Natural killer cell (primary cell): Measurements from ENCODE around the gene SLC26A1. TPM values are rescaled to one million over a fixed set of nuclear protein-coding genes. Genes with fewer than 3 reads are reported as not detected.

ENCODE experiments used
- ATAC-seq, 3 donors: fragments of 150-1000 bp in 2 of 3; fragments of 200-7000 bp in 1 of 3; cut with Tn5 transposase; 1 replicate in 1 of 3; 2 replicates in 2 of 3; pipeline ENCODE4 v1.10.0; 2021; ENCODE audit warnings: mild to moderate bottlenecking in 2 of 3, moderate library complexity in 2 of 3
- DNase-seq, 2 donors: peaks; one replicate each; pipeline versions ENCODE4 v3.0.0 to v3.0.0-alpha.2; 2013 to 2021; ENCODE audit warnings: mixed read lengths in 1 of 2
- H3K27ac ChIP-seq: one replicate; pipeline ENCODE4 v1.5.1; 2013; ENCODE audit warnings: mild to moderate bottlenecking, low read length
- H3K27me3 ChIP-seq: one replicate; pipeline ENCODE4 v1.6.1; 2013; ENCODE audit warnings: low read length; ENCODE audit not compliant: control insufficient read depth, insufficient read depth
- H3K36me3 ChIP-seq: one replicate; pipeline ENCODE4 v1.6.1; 2013; ENCODE audit warnings: low read length; ENCODE audit not compliant: control insufficient read depth, insufficient read depth
- H3K4me1 ChIP-seq: one replicate; pipeline ENCODE4 v1.6.1; 2013; ENCODE audit warnings: low read length; ENCODE audit not compliant: control insufficient read depth, insufficient read depth
- H3K4me3 ChIP-seq: one replicate; pipeline ENCODE4 v1.5.1; 2013; ENCODE audit warnings: low read length
- H3K9me3 ChIP-seq: one replicate; pipeline ENCODE4 v1.6.1; 2013; ENCODE audit warnings: low read length; ENCODE audit not compliant: control insufficient read depth, insufficient read depth
- H3K27ac Mint-ChIP-seq, 2 donors: one replicate each; pipeline ENCODE4 v1.8.0; 2022; ENCODE audit warnings: mild to moderate bottlenecking in 2 of 2, mixed read lengths in 2 of 2, moderate library complexity in 1 of 2
- H3K27me3 Mint-ChIP-seq, 2 donors: one replicate each; pipeline ENCODE4 v1.8.0; 2022; ENCODE audit warnings: low read depth in 2 of 2, mixed read lengths in 2 of 2
- H3K36me3 Mint-ChIP-seq: one replicate; pipeline ENCODE4 v1.8.0; 2022; ENCODE audit warnings: mixed read lengths
- H3K4me1 Mint-ChIP-seq, 2 donors: one replicate each; pipeline ENCODE4 v1.8.0; 2022; ENCODE audit warnings: mixed read lengths in 2 of 2
- H3K4me3 Mint-ChIP-seq: one replicate; pipeline ENCODE4 v1.8.0; 2022; ENCODE audit warnings: mild to moderate bottlenecking, moderate library complexity, mixed read lengths
- H3K9me3 Mint-ChIP-seq, 2 donors: one replicate each; pipeline ENCODE4 v1.8.0; 2022; ENCODE audit warnings: mixed read lengths in 2 of 2
- CTCF ChIP-seq: fragments of 200-600 bp; IDR thresholded peaks from one replicate; pipeline ENCODE4 v1.8.0; 2022; ENCODE audit warnings: antibody characterized with exemption
- WGBS: methylation state at CpG from one replicate; pipeline ENCODE4 v1.1.7; 2013; ENCODE audit warnings: missing lambda C conversion rate; ENCODE audit not compliant: insufficient coverage; 5-methylcytosine and 5-hydroxymethylcytosine counted together
- intact Hi-C: fragments of 100-400 bp; cut with micrococcal nuclease; formaldehyde crosslinking; loops from one replicate; pipeline ENCODE4 v1.14.2; 2022
- total RNA-seq, 4 donors: library from RNA; stranded (reverse); fragments of 120-200 nt in 1 of 4; gene quantifications; one replicate each; pipeline versions ENCODE4 v1.2.3 to v1.2.4, GENCODE V29; 2013 to 2022

The SLC26A1 gene
- total RNA-seq, 3 donors from 2014 or later (not counting 1 experiment from before 2014, with no cell fraction given): 0.19 to 0.80 (median 0.61) TPM

- H3K27me3 Mint-ChIP-seq: no peaks in the 10 kb centered on the region
Observed at GRCh38 chr4:990746-991367, 2.3 kb downstream of the SLC26A1 start.

GRCh38 chr4:989722-990471, 3.3 kb downstream of the SLC26A1 start:
- Histone ChIP-seq H3K4me1 (peaks cover 26% of the 10 kb centered on the region), H3K36me3 (peaks cover 5% of the 10 kb centered on the region), H3K27ac (no peak overlapping the region), H3K4me3 (no peak overlapping the region), H3K27me3 (no peaks in the 10 kb centered on the region), H3K9me3 (no peaks in the 10 kb centered on the region)
- Mint-ChIP-seq H3K4me3 (no peak overlapping the region), H3K4me1 (peaks cover 16 to 22% of the 10 kb centered on the region in 2 donors), H3K27me3 (no peaks in the 10 kb centered on the region), H3K36me3 (no peaks in the 10 kb centered on the region), H3K27ac (no peak overlapping the region), H3K9me3 (no peaks in the 10 kb centered on the region)
- ATAC-seq: no peak
- TF ChIP-seq CTCF: no peak
- 97% methylated on average over 58 of the region's 58 CpGs for WGBS
- no peak for DNase-seq
- intact Hi-C loops: no loop called here

More at GRCh38 chr4:990746-991367, 2.3 kb downstream of the SLC26A1 start:
- no peak for ATAC-seq
- DNase-seq: no peak
- intact Hi-C loops: no loop called here
- Histone ChIP-seq H3K4me1 (peaks cover 18% of the 10 kb centered on the region), H3K9me3 (no peaks in the 10 kb centered on the region), H3K4me3 (no peak overlapping the region), H3K27me3 (no peaks in the 10 kb centered on the region), H3K27ac (no peak overlapping the region), H3K36me3 (peaks cover 5% of the 10 kb centered on the region)
- no peaks in the 10 kb centered on the region for H3K36me3 Mint-ChIP-seq
- H3K27ac Mint-ChIP-seq: no peak overlapping the region
- no peak overlapping the region for H3K4me3 Mint-ChIP-seq
- no peak for TF ChIP-seq CTCF
- peaks cover 8 to 13% of the 10 kb centered on the region in 2 donors for H3K4me1 Mint-ChIP-seq
- no peaks in the 10 kb centered on the region for H3K9me3 Mint-ChIP-seq
- 96% methylated on average over 26 of the region's 26 CpGs for WGBS

- DNase-seq (no peak), ATAC-seq (no peak)
- Histone ChIP-seq H3K27me3 (no peaks in the 10 kb centered on the region), H3K9me3 (no peaks in the 10 kb centered on the region), H3K27ac (no peak overlapping the region), H3K4me1 (peaks cover 30% of the 10 kb centered on the region), H3K36me3 (peaks cover 5% of the 10 kb centered on the region), H3K4me3 (no peak overlapping the region)
- Mint-ChIP-seq H3K4me1 (peaks cover 16 to 22% of the 10 kb centered on the region in 2 donors), H3K36me3 (no peaks in the 10 kb centered on the region), H3K4me3 (no peak overlapping the region), H3K9me3 (no peaks in the 10 kb centered on the region), H3K27me3 (no peaks in the 10 kb centered on the region), H3K27ac (no peak overlapping the region)
- 97% methylated on average over 69 of the region's 69 CpGs for WGBS
- intact Hi-C loops: no loop called here
- no peak for TF ChIP-seq CTCF
Observed at GRCh38 chr4:988726-989721, 4.2 kb downstream of the SLC26A1 start.
